Measurements from ENCODE around the gene PIGW.

PIGW gene

DNA sequence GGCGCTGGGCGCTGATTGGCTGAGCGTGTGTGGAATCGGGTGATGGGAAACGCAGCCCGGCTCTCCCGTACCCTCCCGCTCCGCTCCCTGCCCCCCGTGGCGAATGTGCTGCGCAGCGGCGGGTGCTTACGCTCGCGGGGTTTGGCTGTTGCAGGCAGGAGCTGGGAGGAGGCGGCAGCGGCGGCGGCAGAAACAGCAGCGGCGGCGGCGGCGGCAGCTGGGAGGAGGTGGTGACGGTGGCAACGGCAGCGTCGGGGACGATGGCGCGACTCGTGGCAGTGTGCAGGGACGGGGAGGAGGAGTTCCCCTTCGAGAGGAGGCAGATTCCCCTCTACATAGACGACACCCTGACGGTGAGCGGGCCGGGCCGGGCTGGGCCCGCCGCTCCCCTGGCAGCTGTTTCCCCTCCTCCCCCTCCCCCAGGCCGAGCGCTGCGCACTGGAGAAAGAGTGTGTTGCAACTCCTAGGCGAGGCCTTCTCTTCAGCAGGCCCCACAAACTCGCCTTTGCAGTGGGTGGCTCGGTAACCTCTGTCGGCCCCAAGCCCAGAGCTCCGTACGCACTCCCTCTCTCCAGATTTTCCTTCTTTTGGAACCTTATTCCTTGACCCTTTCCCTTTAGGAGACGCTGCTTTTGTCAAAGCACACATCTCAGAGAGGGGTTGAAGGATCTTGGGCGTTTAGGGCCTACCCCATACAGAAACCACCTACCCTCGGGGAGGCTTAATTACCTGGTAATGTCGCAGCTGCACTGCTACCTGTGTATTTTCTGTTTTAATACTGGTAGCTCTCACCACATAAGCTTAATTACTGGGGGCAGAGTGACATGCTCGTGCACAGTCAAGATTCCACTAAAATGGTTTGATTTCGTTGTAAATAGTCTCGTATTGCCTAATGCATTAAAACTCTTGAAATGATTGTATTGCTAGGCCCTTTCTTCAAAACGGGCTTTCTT lies 11.0 kb downstream of the PIGW start:
- DNase-seq (ENCODE audit: low read depth in 3 of 3, low spot score in 1 of 3) = peak; percentile 88 to 95 (median 90)

DNA sequence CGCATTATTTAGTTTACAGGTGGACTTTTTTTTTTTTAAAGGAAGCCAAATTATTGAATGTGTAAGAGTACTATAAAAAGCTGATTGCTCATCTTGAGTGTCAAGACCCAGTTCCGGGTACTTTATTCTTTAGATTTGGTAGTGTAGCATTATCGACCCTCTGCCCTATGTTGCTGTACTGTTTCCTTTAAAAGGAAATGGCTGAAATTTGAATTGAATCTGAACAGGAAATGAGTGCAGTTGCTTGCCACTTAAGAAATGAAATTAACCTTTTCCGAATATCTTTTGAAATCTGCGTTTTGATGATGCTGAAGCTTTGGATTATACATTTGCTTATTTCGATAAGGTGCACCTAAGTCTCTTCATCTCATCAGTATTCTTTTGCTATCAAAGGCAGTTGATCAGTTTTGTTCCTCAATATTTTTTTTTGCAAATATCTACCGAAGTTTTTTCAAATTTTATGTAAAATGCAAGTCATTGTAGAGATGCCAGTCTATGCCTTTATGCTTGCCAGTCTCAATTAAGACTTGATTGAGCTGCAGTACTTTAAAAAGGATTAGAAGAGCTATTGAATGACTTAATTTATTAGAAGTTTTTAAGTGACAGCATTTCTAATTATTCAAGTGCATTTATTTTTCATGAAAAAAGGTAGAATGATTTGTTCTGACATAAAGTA lies 11.8 kb downstream of the PIGW start:
- no peak for DNase-seq (ENCODE audit: low read depth in 3 of 3, low spot score in 1 of 3)

DNA sequence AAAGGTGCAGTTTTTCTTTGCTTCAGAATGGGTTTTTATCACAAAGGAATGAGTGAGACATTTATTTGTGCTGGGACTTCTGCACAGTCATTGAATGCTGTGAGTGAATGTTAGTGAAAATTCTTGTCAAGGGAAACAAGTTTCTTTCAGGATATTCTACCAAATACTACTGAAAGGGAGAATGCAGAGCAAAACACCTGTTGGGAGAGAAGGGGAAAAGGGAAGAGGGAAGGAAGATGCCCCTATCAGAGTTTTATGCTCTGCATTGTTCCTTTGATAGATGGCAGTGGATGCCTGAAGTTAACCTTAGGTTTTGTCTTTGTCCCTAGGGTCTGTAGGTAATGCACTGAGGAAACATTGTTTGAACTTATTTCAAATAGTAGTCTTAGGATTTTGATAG lies 13.0 kb downstream of the PIGW start:
- DNase-seq (ENCODE audit: low read depth in 3 of 3, low spot score in 1 of 3) = no peak

DNA sequence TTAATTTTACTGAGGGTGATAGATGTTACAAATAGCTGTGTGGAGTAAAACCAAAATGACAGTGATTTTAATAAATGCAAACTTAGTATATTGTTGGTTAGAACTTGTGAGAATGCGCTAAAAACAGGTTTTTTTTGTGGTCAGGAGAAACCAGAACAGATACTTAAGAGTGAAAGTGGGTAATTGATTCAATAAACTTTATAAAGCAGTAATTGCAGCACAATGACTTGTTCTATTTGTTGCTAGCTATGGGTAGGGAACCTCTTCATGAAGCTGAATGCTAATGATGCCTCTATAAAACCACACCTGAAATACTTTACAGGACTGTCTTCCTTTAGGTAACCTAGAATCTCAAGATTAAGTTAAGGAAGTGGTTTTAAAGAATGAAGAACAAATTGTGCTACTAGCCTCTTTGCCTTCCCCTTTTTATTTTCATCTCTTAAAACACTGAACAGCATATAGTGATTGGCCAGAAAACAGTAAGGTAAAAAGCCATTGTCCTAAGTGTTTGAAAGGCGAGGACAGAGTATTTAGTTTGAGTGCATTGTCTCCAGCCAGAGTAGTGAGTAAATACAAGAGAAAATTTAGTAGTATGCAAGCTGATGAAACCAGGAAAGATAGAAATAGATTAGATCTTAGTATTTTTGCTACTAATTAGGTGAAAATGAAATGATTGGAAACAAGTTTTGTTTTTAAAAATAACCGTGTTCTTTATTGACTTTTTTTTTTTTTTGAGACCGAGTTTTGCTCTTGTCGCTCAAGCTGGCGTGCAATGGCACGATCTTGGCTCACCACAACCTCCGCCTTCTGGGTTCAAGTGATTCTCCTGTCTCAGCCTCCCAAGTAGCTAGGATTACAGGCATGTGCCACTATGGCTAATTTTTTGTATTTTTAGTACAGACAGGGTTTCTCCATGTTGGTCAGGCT lies 16.0 kb downstream of the PIGW start:
- DNase-seq (ENCODE audit: low read depth in 3 of 3, low spot score in 1 of 3) = no peak

DNA sequence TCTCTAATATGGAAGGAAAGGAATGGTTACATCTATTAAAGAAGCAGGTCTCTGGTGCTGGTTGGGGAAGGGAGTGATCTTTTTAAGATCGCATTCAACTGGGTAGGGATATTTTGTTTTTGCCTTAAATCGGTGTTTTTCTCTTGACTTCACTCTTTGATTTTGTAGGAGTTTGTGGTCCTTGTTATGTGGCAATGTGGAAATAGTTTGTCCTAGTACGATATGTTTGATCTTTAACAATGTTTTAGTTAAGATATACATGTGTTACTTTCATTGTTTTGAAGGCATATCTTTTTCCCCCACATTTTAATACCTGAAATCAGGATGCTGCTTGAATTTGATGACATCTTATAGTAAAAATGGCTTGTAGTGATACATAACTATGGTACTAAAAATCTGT lies 18.7 kb downstream of the PIGW start:
- DNase-seq (ENCODE audit: low read depth in 3 of 3, low spot score in 1 of 3) = no peak

DNA sequence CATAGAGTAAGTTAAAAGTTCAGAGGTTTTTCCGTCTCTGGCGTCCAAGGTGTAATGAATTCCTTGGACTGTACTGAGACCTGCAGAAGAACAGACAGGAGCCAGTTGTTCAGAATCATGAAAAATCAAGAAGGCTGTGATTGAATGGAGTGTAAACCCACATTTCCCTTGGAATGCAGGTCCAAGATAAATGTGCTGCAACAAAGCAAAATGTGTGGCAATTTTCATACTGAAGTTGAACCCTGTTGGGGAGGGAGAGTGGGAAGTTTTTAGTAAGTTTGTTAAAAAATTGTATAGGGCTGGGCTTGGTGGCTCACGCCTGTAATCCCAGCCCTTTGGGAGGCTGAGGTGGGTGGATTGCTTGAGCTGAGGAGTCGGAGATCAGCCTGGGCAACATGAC lies 31.3 kb downstream of the PIGW start:
- no peak for DNase-seq (ENCODE audit: low read depth in 3 of 3, low spot score in 1 of 3)

DNA sequence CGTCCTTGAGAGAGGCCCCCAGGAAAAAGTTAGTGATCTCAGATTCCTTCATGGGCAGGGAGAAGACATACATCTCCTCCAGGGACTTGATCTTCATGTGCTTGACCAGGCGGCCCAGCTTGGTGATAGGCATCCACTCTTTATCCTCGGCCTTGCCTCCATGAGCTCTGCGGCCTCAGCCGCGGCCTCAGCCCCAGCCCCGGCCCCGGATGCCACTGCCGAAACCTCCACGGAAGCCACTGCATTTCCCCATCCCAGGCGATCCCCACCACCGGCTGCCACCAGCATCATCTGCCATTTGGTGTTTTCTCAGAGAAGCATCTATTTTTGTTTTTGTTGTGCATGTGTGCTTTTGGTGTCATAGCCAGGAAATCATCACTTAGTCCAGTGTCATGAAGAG lies 40.2 kb downstream of the PIGW start:
- DNase-seq (ENCODE audit: low read depth in 3 of 3, low spot score in 1 of 3) = no peak

DNA sequence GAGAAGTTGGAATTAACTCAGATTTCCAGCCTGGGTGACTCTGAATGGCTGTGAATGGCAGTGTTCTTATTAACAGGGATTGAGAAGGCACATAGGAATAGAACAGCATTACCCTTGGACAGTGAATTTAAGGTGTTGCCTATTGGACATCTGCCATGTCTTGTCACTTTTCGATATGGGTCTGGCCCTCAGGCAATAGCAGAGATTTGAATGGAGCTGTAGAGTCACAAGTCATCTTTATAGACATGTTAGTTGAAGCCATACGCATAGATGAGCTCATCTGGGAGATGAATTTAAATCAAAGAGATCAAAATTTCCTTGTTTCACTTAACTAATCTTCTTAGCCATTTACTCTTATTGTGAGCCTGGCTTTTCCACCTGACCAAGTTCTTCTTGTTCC lies 42.0 kb downstream of the PIGW start:
- no peak for DNase-seq (ENCODE audit: low read depth in 3 of 3, low spot score in 1 of 3)

DNA sequence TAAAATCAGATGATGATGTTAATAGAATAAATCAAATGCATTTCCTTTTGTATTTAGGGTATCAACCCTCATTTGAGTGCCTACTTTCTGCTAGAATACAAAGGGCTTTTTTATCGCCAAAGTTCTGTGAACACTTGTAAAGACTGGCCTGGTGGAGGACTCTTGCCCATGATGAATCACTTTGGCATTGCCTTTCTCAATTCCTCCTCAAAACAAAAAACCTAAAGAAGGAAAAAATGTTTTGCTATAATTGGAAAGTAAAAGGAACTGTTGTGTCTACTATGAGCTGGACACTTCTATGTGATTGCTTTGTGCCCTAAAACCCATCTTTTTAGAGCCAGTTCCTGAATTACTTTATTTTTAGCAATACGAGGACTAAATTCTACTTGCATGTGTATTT lies 43.9 kb downstream of the PIGW start:
- DNase-seq (ENCODE audit: low read depth in 3 of 3, low spot score in 1 of 3) = no peak

DNA sequence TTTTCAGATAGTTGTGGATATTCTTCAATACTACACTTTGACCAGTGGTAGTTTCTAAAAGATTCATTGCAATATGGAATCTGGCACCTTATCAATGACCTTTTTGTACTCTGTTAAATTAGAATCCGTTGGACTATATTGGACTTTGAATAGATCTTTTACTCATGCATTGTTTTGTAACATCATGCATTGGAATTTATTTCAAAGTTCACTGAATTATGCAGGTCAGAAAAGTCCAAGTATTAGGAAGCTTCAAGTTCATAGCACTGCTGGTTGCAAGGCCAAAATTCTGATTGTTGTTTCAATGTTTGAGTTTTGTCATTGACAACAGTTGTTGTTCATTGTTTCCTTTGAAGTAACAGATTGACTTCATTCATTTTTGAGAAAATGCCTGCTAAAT lies 49.0 kb downstream of the PIGW start:
- no peak for DNase-seq (ENCODE audit: low read depth in 3 of 3, low spot score in 1 of 3)

DNA sequence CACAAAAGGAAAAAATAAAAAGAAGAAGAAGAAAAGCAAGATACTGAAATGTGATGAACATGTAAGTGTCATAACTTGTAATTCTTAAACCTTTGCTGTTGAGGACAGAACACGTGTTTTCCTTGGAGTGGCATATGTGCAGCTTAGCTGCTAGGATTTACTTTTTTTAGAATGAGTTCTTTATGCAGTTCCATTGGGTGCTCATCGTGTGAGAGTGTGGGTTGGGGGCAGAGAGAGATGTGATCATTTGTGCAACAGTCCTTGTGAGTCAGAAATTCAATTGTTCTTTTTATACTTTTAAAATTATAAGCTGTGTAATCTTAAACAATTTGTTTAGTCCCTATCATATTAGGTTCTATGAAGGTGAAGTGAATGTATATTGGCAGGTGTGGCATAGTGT lies 51.4 kb downstream of the PIGW start:
- DNase-seq (ENCODE audit: low read depth in 3 of 3, low spot score in 1 of 3) = no peak
